Adipocyte (in vitro differentiated cells): ENCODE measurements around the gene MRPL58.
"Not testable (repeated sequence)": the region's sequence is repeated elsewhere in the genome, so short reads cannot be mapped to it uniquely, and the experiment has no call there.

Source experiments
- DNase-seq: peaks from one replicate; pipeline ENCODE4 v3.0.0-alpha.2; 2015; ENCODE audit warnings: low read depth
- H3K27me3 ChIP-seq: replicated peaks from 2 replicates; pipeline ENCODE4 v1.7.0; 2013; ENCODE audit warnings: mild to moderate bottlenecking, low read length, moderate library complexity; ENCODE audit not compliant: control insufficient read depth, insufficient read depth
- H3K36me3 ChIP-seq: 2 replicates; pipeline ENCODE4 v1.7.0; 2013; ENCODE audit warnings: low read length, mild to moderate bottlenecking, moderate library complexity; ENCODE audit not compliant: control insufficient read depth, insufficient read depth, severe bottlenecking
- H3K4me1 ChIP-seq: 2 replicates; pipeline ENCODE4 v1.7.0; 2013; ENCODE audit warnings: mild to moderate bottlenecking, low read length, moderate library complexity; ENCODE audit not compliant: control insufficient read depth, insufficient read depth
- H3K4me3 ChIP-seq: 2 replicates; pipeline ENCODE4 v1.7.0; 2013; ENCODE audit warnings: mild to moderate bottlenecking, low read length, moderate library complexity
- H3K9ac ChIP-seq: 2 replicates; pipeline ENCODE4 v1.7.0; 2013; ENCODE audit warnings: mild to moderate bottlenecking, low read length, moderate library complexity
- H3K9me3 ChIP-seq: 2 replicates; pipeline ENCODE4 v1.7.0; 2013; ENCODE audit warnings: mild to moderate bottlenecking, low read length, moderate library complexity; ENCODE audit not compliant: control insufficient read depth

MRPL58 gene

GRCh38 chr17:74972973-74973328 is 39.5 kb upstream of the MRPL58 start:
- Histone ChIP-seq H3K4me3 (no peak overlapping the region), H3K36me3 (no peaks in the 10 kb centered on the region), H3K27me3 (peaks cover 36% of the 10 kb centered on the region), H3K9ac (no peak overlapping the region), H3K9me3 (no peaks in the 10 kb centered on the region), H3K4me1 (no peaks in the 10 kb centered on the region)
- no peak for DNase-seq

DNA sequence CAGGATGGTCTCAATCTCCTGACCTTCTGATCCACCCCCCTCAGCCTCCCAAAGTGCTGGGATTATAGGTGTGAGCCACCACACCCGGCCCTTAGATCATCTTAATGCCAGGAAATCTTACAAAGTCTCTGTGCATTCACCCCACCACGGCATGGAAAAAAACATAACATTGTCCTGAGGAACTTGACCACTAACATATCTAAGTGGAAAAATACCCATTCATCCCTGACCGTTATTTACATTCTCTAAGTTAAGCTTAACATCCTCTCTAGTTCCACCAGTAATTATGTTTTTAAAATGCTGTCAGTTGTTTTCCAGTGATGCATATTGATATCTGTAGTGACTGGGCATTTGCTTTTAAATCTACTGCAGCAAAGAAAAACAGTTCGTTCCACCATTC is 36.5 kb upstream of the MRPL58 start:
- H3K9me3 ChIP-seq, result no peaks in the 10 kb centered on the region
- H3K9ac ChIP-seq, result no peak overlapping the region
- no peaks in the 10 kb centered on the region for H3K4me1 ChIP-seq
- H3K4me3 ChIP-seq, result no peak overlapping the region
- DNase-seq, result no peak
- H3K36me3 ChIP-seq, result no peaks in the 10 kb centered on the region
- peaks cover 28% of the 10 kb centered on the region for H3K27me3 ChIP-seq

DNA sequence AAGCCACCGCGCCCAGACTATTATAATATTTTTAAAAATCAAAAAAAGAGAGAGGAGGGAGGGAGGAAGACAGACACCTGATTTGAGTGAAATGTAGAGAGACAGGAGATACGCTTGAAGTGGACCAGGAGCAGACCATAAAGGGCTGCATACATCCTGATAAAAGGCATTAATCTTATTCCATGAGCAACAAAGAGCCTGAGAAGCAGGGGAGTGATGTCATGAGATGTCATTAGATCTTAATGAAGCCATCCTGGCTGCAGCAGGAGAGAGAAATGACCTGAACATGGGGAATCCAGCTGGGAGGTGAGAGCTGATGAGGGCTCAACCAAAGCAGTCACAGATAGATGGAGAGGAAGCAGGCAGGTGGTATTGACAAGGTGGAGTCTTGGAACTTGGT is 34.7 kb upstream of the MRPL58 start:
- H3K4me1 ChIP-seq, result peaks cover 8% of the 10 kb centered on the region
- no peak for DNase-seq
- H3K9me3 ChIP-seq, result no peaks in the 10 kb centered on the region
- peaks cover 17% of the 10 kb centered on the region for H3K27me3 ChIP-seq
- no peaks in the 10 kb centered on the region for H3K36me3 ChIP-seq
- H3K4me3 ChIP-seq, result no peak overlapping the region
- H3K9ac ChIP-seq, result no peak overlapping the region

DNA sequence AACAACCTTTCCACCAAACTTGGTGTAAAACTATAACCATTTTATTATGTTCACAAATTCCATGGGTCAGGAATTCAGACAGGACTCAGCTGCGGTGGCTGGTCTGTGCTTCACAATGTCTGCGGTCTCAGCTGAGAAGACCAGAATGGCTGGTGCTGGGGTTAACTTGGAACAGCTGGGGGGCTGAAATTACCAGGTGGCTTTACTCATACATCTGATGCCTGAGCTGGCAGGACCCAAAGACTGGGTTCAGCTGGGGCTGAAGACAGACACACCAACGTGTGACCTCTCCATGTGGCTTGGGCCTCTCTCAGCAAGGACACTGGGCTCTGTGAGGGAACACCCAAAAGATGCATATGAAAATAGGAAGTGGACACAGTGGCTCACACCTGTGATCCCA is 34.2 kb upstream of the MRPL58 start:
- no peak for DNase-seq
- H3K4me3 ChIP-seq, result no peak overlapping the region
- no peaks in the 10 kb centered on the region for H3K36me3 ChIP-seq
- peaks cover 8% of the 10 kb centered on the region for H3K4me1 ChIP-seq
- H3K27me3 ChIP-seq, result peaks cover 13% of the 10 kb centered on the region
- no peaks in the 10 kb centered on the region for H3K9me3 ChIP-seq
- H3K9ac ChIP-seq, result no peak overlapping the region

GRCh38 chr17:74979408-74980146 is 32.9 kb upstream of the MRPL58 start:
- Histone ChIP-seq H3K4me1 (peaks cover 8% of the 10 kb centered on the region), H3K36me3 (no peaks in the 10 kb centered on the region), H3K9me3 (no peaks in the 10 kb centered on the region), H3K4me3 (no peak overlapping the region), H3K27me3 (peaks cover 7% of the 10 kb centered on the region), H3K9ac (no peak overlapping the region)
- no peak for DNase-seq

DNA sequence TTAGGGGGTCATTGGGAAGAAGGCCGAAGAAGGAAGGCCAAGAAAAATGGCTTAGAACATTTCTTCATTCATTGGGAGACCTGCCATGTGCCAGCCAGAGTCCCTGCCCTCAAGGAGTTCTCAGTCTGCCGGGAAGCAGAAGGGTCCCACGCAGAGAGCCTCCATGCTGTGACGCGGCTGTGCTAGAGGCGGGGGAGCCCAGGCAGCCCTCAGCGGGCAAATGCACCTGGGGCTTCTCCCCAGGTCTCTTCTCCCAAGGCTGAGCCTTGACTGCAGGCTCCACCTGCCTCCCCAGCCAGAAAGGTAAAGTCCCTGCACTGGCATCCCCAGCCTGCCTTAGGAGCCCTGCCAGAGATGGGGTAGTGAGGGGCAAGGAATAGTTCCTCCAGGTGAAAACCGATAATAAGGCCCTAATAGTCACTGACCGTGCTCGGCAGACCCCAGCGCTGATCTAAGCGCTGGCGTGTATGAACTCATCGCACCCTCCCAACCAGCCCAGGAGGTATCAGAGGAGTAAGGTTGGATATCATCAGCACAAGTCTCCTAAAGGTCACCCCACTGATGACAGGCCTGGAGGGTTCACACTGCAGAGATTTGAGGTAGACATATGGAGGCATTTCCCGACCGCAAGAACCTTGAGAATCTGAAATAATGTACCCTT is 31.0 kb upstream of the MRPL58 start:
- H3K4me1 ChIP-seq, result peaks cover 8% of the 10 kb centered on the region
- no peaks in the 10 kb centered on the region for H3K36me3 ChIP-seq
- DNase-seq, result no peak
- H3K27me3 ChIP-seq, result no peaks in the 10 kb centered on the region
- H3K4me3 ChIP-seq, result peak overlapping the region; percentile 84
- no peaks in the 10 kb centered on the region for H3K9me3 ChIP-seq
- peak overlapping the region; percentile 84 for H3K9ac ChIP-seq

DNA sequence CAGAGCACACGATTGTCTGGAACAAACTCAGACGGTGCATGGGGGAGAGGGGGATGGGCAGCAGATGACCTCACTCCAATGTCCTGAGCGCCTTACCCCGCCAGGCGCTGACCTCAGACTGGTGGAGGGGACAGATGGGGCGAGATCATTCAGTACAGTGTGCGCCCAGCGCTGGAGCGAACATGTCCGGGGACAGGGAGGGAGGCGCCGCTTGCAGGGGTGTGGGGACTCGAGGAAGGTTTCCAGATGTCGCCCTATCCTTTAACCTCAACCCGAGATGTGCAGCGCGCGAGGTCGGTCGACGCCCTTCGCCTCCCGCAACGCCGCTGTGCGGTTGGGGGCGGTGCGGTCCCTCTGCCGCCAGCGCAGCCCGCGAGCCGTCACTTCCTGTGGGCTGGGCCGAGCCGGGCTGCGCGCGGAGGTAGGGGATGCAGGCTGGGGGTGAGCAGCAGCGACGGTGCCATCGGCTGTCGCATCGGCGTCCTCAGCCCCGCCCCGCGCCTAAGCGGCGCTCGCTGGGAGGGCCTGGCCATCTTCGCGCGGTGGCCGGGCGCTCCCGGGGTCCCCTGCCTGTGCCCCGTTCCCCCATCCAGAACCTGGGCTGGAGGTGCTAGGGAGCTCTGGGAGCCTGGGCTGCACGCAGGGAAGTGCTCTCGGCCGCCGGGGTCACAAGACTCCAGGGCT is 30.3 kb upstream of the MRPL58 start:
- H3K36me3 ChIP-seq, result no peaks in the 10 kb centered on the region
- H3K4me1 ChIP-seq, result peaks cover 14% of the 10 kb centered on the region
- DNase-seq, result peak; percentile 76
- peak overlapping the region; percentile 84 for H3K4me3 ChIP-seq
- H3K9me3 ChIP-seq, result no peaks in the 10 kb centered on the region
- peak overlapping the region; percentile 84 for H3K9ac ChIP-seq
- no peaks in the 10 kb centered on the region for H3K27me3 ChIP-seq

DNA sequence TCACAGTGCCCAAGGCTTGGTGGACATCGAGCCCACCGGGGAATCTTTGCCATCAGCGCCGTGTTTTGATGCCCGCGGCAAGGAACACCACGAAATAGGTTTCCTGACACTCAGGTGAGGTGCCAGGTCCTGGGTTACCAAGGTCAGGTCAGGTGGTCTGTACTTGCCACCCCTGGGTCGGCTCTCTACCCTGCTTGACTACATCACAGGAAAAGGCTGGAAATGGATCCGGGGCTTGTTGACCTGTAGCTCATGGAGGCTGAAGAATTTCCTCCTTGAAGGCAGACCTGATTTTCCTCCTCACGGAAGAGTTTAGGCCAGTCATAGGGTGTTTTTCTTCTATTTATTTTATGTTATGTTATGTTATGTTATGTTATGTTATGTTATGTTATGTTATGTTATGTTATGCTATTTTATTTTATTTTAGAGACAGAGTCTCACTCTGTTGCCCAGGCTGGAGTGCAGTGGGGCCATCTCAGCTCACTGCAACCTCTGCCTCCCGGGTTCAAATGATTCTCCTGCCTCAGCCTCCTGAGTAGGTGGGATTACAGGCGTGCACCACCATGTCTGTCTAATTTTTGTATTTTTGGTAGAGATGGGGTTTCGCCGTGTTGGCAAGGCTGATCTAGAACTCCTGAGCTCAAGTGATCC is 29.7 kb upstream of the MRPL58 start:
- not testable (repeated sequence) for H3K9me3 ChIP-seq, H3K27me3 ChIP-seq, H3K36me3 ChIP-seq
- peak overlapping the region; percentile 84 for H3K9ac ChIP-seq
- peaks cover 15% of the 10 kb centered on the region for H3K4me1 ChIP-seq
- peak; percentile 31 for DNase-seq
- H3K4me3 ChIP-seq, result peak overlapping the region; percentile 84

DNA sequence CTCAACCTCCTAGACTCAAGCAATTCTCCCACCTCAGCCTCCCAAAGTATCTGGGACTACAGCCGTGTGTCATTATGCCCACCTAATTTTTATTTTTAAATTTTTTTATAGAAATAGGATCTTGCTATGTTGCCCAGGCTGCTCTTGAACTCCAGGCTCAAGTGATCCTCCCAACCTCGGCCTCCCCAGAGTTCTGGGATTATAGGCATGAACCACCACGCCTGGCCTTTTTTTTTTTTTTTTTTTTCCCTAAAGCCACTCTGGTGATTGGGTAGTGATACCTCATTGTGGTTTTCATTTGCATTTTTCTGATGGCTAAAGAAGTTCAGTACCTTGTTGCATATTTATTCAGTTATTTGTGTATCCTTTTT is 26.3 kb upstream of the MRPL58 start:
- Histone ChIP-seq H3K4me3 (no peak overlapping the region), H3K36me3 (no peaks in the 10 kb centered on the region), H3K9ac (no peak overlapping the region), H3K27me3 (no peaks in the 10 kb centered on the region), H3K4me1 (peaks cover 29% of the 10 kb centered on the region), H3K9me3 (no peaks in the 10 kb centered on the region)
- DNase-seq, result no peak

DNA sequence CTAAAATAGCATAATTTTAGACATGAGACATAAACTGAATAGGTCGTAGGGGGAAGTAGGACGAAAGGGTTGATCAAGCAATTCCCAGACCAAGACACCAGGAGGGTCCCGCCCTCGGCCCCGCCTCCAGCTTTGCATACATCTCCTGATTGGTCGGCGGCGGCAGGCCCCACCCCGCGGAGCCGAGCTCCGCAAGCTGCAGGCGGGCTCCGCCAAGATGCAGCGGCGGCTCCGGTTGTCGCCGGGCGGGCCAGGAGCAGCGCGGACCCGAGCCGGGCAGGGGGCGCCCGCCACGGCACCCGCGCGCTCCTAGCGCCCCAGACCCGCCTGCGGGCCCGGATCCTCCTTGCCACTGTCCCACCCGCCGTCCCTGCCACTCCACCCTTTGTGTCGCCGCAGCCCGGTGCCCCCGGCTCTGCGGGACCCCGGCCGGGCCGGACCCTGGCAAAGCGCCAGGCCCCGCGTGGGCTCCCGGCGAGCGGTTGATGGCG is 25.0 kb upstream of the MRPL58 start, which contains the start of gene CDR2L:
CDR2L (plus strand) TSS at position 215 of the 491 bp plus-strand sequence. CDS start 412 bp downstream, outside the sequence.
- Histone ChIP-seq H3K9me3 (no peaks in the 10 kb centered on the region), H3K4me3 (peak within 1 kb of the TSS; percentile 88), H3K9ac (peak within 1 kb of the TSS; percentile 89), H3K36me3 (no peaks in the 10 kb centered on the region), H3K4me1 (peaks cover 27% of the 10 kb centered on the region), H3K27me3 (no peaks in the 10 kb centered on the region)
- DNase-seq, result peak; percentile 97
